A549 (cell line): Measurements from ENCODE around the gene E2F2. TPM values are rescaled to one million over a fixed set of nuclear protein-coding genes. Genes with fewer than 3 reads are reported as not detected.

Source experiments
- ATAC-seq, 2 experiments: fragments of 200-7000 bp in 1 of 2; fragments of >200 bp in 1 of 2; cut with Nextera tagmentation in 1 of 2; cut with Tn5 transposase in 1 of 2; 3 replicates each; pipeline versions ENCODE4 v1.8.0 to v1.9.1; 2018 to 2020; ENCODE audit warnings: mild to moderate bottlenecking in 1 of 2, moderate library complexity in 1 of 2
- CTCF ChIA-PET: fragments of 300-600 bp; sonication (Branson Sonifier 250); formaldehyde crosslinking; extraction: SDS; loops from one replicate; lab custom pipeline; 2021; ENCODE audit warnings: antibody characterized with exemption, inconsistent platforms; lab: Yijun Ruan, JAX
- POLR2A ChIA-PET: fragments of 350-600 bp; formaldehyde crosslinking; extraction: SDS; loops from one replicate; lab custom pipeline; 2021; ENCODE audit warnings: antibody characterized with exemption, inconsistent platforms; lab: Yijun Ruan, JAX
- DNase-seq, 2 experiments: peaks; one replicate each; pipeline versions ENCODE4 v3.0.0 to v3.0.0-alpha.2; 2011 to 2016; ENCODE audit warnings: low read depth in 1 of 2, low spot score in 1 of 2
- FAIRE-seq: peaks from 2 replicates; lab custom pipeline; 2011; peaks lifted over from hg19 to GRCh38; lab: Jason Lieb, UNC
- H3K27ac ChIP-seq, 2 experiments: fragments of >200 bp; sonication (Bioruptor Twin); formaldehyde crosslinking; 3 replicates each; pipeline ENCODE4 v1.5.1; 2016 to 2017
- H3K4me1 ChIP-seq: fragments of >200 bp; sonication (Bioruptor Twin); formaldehyde crosslinking; 3 replicates; pipeline ENCODE4 v1.6.1; 2016
- H3K4me2 ChIP-seq: fragments of >200 bp; sonication (Bioruptor Twin); formaldehyde crosslinking; 3 replicates; pipeline ENCODE4 v1.6.1; 2016
- H3K4me3 ChIP-seq: fragments of >200 bp; sonication (Bioruptor Twin); formaldehyde crosslinking; 3 replicates; pipeline ENCODE4 v1.5.1; 2016
- H3K9me3 ChIP-seq: fragments of >200 bp; sonication (Bioruptor Twin); formaldehyde crosslinking; 3 replicates; pipeline ENCODE4 v1.6.1; 2016
- BCL3 ChIP-seq: fragments of >200 bp; sonication (Bioruptor Twin); formaldehyde crosslinking; IDR thresholded peaks from 3 replicates; pipeline ENCODE4 v1.6.1; 2016
- BHLHE40 ChIP-seq: IDR thresholded peaks from 2 replicates; pipeline ENCODE4 v1.6.1; 2012; ENCODE audit warnings: low read depth, low read length, inconsistent platforms
- CBX2 ChIP-seq: fragments of 200-600 bp; sonication (generic); IDR thresholded peaks from 2 replicates; pipeline ENCODE4 v1.6.1; 2016; ENCODE audit warnings: low read depth, mild to moderate bottlenecking, borderline replicate concordance
- CBX8 ChIP-seq: fragments of 200-600 bp; sonication (generic); IDR thresholded peaks from 2 replicates; pipeline ENCODE4 v1.6.1; 2016
- CEBPB ChIP-seq, 2 experiments: fragments of >200 bp in 1 of 2; sonication (Bioruptor Twin) in 1 of 2; formaldehyde crosslinking in 1 of 2; IDR thresholded peaks; 2 replicates each; pipeline ENCODE4 v1.6.1; 2012 to 2016
- CTCF ChIP-seq: fragments of >200 bp; sonication (Bioruptor Twin); formaldehyde crosslinking; IDR thresholded peaks from 3 replicates; pipeline ENCODE4 v1.5.1; 2016
- EHF ChIP-seq: fragments of 250-450 bp; sonication (Bioruptor Pico); IDR thresholded peaks from 2 replicates; pipeline ENCODE4 v1.5.0; 2020; ENCODE audit warnings: mild to moderate bottlenecking
- EHMT2 ChIP-seq: fragments of 200-600 bp; sonication (generic); IDR thresholded peaks from 2 replicates; pipeline ENCODE4 v1.6.1; 2016; ENCODE audit warnings: antibody characterized with exemption, low read depth, mild to moderate bottlenecking, moderate library complexity
- EP300 ChIP-seq, 2 experiments: fragments of >200 bp; sonication (Bioruptor Twin); formaldehyde crosslinking; IDR thresholded peaks; 2 replicates in 1 of 2; 3 replicates in 1 of 2; pipeline ENCODE4 v1.6.1; 2016 to 2017
- FOSB ChIP-seq: fragments of 250-450 bp; sonication (Bioruptor Pico); IDR thresholded peaks from 2 replicates; pipeline ENCODE4 v1.5.0; 2020; ENCODE audit warnings: mild to moderate bottlenecking, moderate library complexity
- FOSL2 ChIP-seq, 2 experiments: fragments of 450-650 bp in 1 of 2; fragments of >200 bp in 1 of 2; sonication (Bioruptor Twin) in 1 of 2; formaldehyde crosslinking; IDR thresholded peaks; 2 replicates each; pipeline versions ENCODE4 v1.5.0 to v1.6.1; 2016 to 2020; ENCODE audit warnings: mild to moderate bottlenecking in 1 of 2, moderate library complexity in 1 of 2
- FOXS1 ChIP-seq: fragments of 250-450 bp; sonication (Bioruptor Pico); IDR thresholded peaks from 2 replicates; pipeline ENCODE4 v1.5.0; 2020; ENCODE audit warnings: mild to moderate bottlenecking, moderate library complexity
- GATA3 ChIP-seq: IDR thresholded peaks from 2 replicates; pipeline ENCODE4 v1.6.1; 2012; ENCODE audit warnings: borderline replicate concordance
- HDAC2 ChIP-seq: fragments of 200-600 bp; sonication (generic); IDR thresholded peaks from 2 replicates; pipeline ENCODE4 v1.6.1; 2016
- HEYL ChIP-seq: fragments of 250-450 bp; sonication (Bioruptor Pico); IDR thresholded peaks from 2 replicates; pipeline ENCODE4 v1.8.0; 2021; ENCODE audit warnings: mild to moderate bottlenecking, moderate library complexity
- HOXB5 ChIP-seq: fragments of 250-450 bp; sonication (Bioruptor Pico); IDR thresholded peaks from 2 replicates; pipeline ENCODE4 v1.5.0; 2020; ENCODE audit warnings: mild to moderate bottlenecking, moderate library complexity
- JUN ChIP-seq, 2 experiments: fragments of >200 bp; sonication (Bioruptor Twin); formaldehyde crosslinking; IDR thresholded peaks; 2 replicates in 1 of 2; 3 replicates in 1 of 2; pipeline ENCODE4 v1.6.1; 2016 to 2017
- KDM5A ChIP-seq: fragments of 200-600 bp; sonication (generic); IDR thresholded peaks from 2 replicates; pipeline ENCODE4 v1.6.1; 2016; ENCODE audit warnings: antibody characterized with exemption, mild to moderate bottlenecking
- MAFK ChIP-seq: fragments of 450-650 bp; IDR thresholded peaks from 2 replicates; pipeline ENCODE4 v1.6.1; 2014; ENCODE audit not compliant: partially characterized antibody
- NFE2L2 ChIP-seq: fragments of 150-350 bp; conservative IDR thresholded peaks from 2 replicates; pipeline ENCODE4 v1.6.1; 2014; ENCODE audit warnings: low read length
- PHF8 ChIP-seq: fragments of 200-600 bp; sonication (generic); IDR thresholded peaks from 2 replicates; pipeline ENCODE4 v1.6.1; 2016; ENCODE audit warnings: low read depth, mild to moderate bottlenecking, antibody characterized with exemption, moderate library complexity, borderline replicate concordance
- POLR2A ChIP-seq: IDR thresholded peaks from 2 replicates; pipeline ENCODE4 v1.6.1; 2012; ENCODE audit warnings: mild to moderate bottlenecking, low read length
- POLR2AphosphoS2 ChIP-seq: conservative IDR thresholded peaks from 2 replicates; pipeline ENCODE4 v1.6.1; 2012; ENCODE audit warnings: low read length, improper control_type of control experiment, inconsistent platforms
- RAD21 ChIP-seq, 2 experiments: fragments of >200 bp in 1 of 2; sonication (Bioruptor Twin) in 1 of 2; formaldehyde crosslinking in 1 of 2; IDR thresholded peaks in 1 of 2; conservative IDR thresholded peaks in 1 of 2; 2 replicates in 1 of 2; 3 replicates in 1 of 2; pipeline ENCODE4 v1.6.1; 2012 to 2018; ENCODE audit warnings: inconsistent platforms in 1 of 2
- RARB ChIP-seq: fragments of 250-450 bp; sonication (Bioruptor Pico); IDR thresholded peaks from 2 replicates; pipeline ENCODE4 v1.8.0; 2021; ENCODE audit warnings: mild to moderate bottlenecking, moderate library complexity
- RCOR1 ChIP-seq: fragments of 150-350 bp; IDR thresholded peaks from 2 replicates; pipeline ENCODE4 v1.6.1; 2014; ENCODE audit warnings: antibody characterized with exemption, low read length, low read depth
- REST ChIP-seq: fragments of 200-600 bp; sonication (generic); IDR thresholded peaks from 2 replicates; pipeline ENCODE4 v1.6.1; 2016; ENCODE audit warnings: antibody characterized with exemption, mild to moderate bottlenecking, moderate library complexity
- RNF2 ChIP-seq: fragments of 200-600 bp; sonication (generic); IDR thresholded peaks from 2 replicates; pipeline ENCODE4 v1.6.1; 2016; ENCODE audit warnings: low read depth, mild to moderate bottlenecking, antibody characterized with exemption, moderate library complexity, borderline replicate concordance
- SMC3 ChIP-seq: fragments of >200 bp; sonication (Bioruptor Twin); formaldehyde crosslinking; IDR thresholded peaks from 3 replicates; pipeline ENCODE4 v1.6.1; 2018; ENCODE audit warnings: inconsistent platforms
- TFCP2L1 ChIP-seq: fragments of 250-450 bp; sonication (Bioruptor Pico); IDR thresholded peaks from 2 replicates; pipeline ENCODE4 v1.5.0; 2021; ENCODE audit warnings: mild to moderate bottlenecking
- TP53 ChIP-seq: fragments of 250-450 bp; sonication (Bioruptor Pico); IDR thresholded peaks from 2 replicates; pipeline ENCODE4 v1.5.0; 2021; ENCODE audit warnings: mild to moderate bottlenecking, moderate library complexity
- USF2 ChIP-seq: fragments of 450-650 bp; IDR thresholded peaks from 2 replicates; pipeline ENCODE4 v1.6.1; 2014; ENCODE audit warnings: antibody characterized with exemption
- ZFP36 ChIP-seq: fragments of 450-650 bp; IDR thresholded peaks from 2 replicates; pipeline ENCODE4 v1.6.1; 2014; ENCODE audit warnings: borderline replicate concordance; ENCODE audit not compliant: partially characterized antibody
- WGBS: methylation state at CpG from one replicate; pipeline ENCODE4 v1.1.6; 2017; ENCODE audit errors: missing lambda C conversion rate; 5-methylcytosine and 5-hydroxymethylcytosine counted together
- polyA minus RNA-seq: library from RNA; depleted of rRNA, polyadenylated mRNA; stranded (reverse); fragments of >200 nt; gene quantifications from 2 replicates; pipeline ENCODE4 v1.2.3, GENCODE V29; 2011; rRNA and poly(A)+ RNA removed
- polyA plus RNA-seq, 4 experiments: library from polyadenylated mRNA; depleted of rRNA in 3 of 4; stranded (reverse); fragments of >200 nt; fragmentation: RNase III in 1 of 4; extraction: RNeasy Plus Mini Kit Qiagen cat#74134 plus additional on column Dnase treatment in 1 of 4; gene quantifications; 2 replicates in 3 of 4; 3 replicates in 1 of 4; pipeline ENCODE4 v1.2.3, GENCODE V29; 2011 to 2017

E2F2 gene
- polyA plus RNA-seq (2011; rRNA removed) (0.90 and 1.6 TPM in 2 replicates), polyA plus RNA-seq (2017; fragmentation: RNase III; extraction: RNeasy Plus Mini Kit Qiagen cat#74134 plus additional on column Dnase treatment) (3.4 to 3.9 TPM (median 3.4 TPM) in 3 replicates), polyA minus RNA-seq (3.0 and 3.3 TPM in 2 replicates)
- polyA plus RNA-seq (2012; cell fraction: cytosol; rRNA removed): 1.8 and 2.4 TPM in 2 replicates
- polyA plus RNA-seq (2012; cell fraction: nucleus; rRNA removed): 6.3 and 9.0 TPM in 2 replicates

GRCh38 chr1:23530747-23531561 lies at the start of gene E2F2:
Gene E2F2 (minus strand): TSS chr1:23531233. CDS start chr1:23530793, 440 bp downstream.
- under 1% methylated on average over 30 of the region's 85 CpGs for WGBS
- ChIA-PET CTCF (interaction anchor here (0.5 to 9.0 kb wide), 6 partner anchors 9 to 106 kb away, joined by 3 to 70 read pairs (median 8); no protein-coding TSS in a partner anchor), POLR2A (interaction anchor here (0.9 to 1.8 kb wide), 3 partner anchors 24 to 187 kb away, joined by 4 to 11 read pairs (median 9); partner anchors contain the start of gene HNRNPR)
- Histone ChIP-seq H3K27ac (peak within 1 kb of the TSS; percentile 76 to 94), H3K9me3 (no peaks in the 10 kb centered on the region), H3K4me1 (peaks cover 53% of the 10 kb centered on the region), H3K4me2 (peak within 1 kb of the TSS; percentile 99), H3K4me3 (peak within 1 kb of the TSS; percentile 90)
- DNase-seq (peak; percentile 79 to 85), ATAC-seq (peak; percentile 72 to 73), FAIRE-seq (no peak)
- TF ChIP-seq MAFK: no peak
- TF ChIP-seq CTCF: no peak
- no peak for TF ChIP-seq FOSL2 (IDR thresholded peaks at IDR 0.05)
- no peak for TF ChIP-seq FOSL2 (CRISPR knock-in tag; IDR thresholded peaks at IDR 0.05)
- TF ChIP-seq RCOR1: no peak
- peak; percentile 29; the same call in 1 of the 2 replicates for TF ChIP-seq POLR2A
- no peak for TF ChIP-seq ZFP36
- TF ChIP-seq EP300 (IDR thresholded peaks at IDR 0.05): no peak
- no peak for TF ChIP-seq HOXB5 (CRISPR knock-in tag)
- TF ChIP-seq FOSB (CRISPR knock-in tag): no peak
- no peak for TF ChIP-seq NFE2L2
- TF ChIP-seq TP53 (CRISPR knock-in tag): no peak
- no peak for TF ChIP-seq SMC3
- TF ChIP-seq PHF8: no peak
- TF ChIP-seq EHF (CRISPR knock-in tag): no peak
- peak; percentile 82 to 98 for TF ChIP-seq CEBPB (IDR thresholded peaks at IDR 0.05)
- TF ChIP-seq CBX2: no peak
- TF ChIP-seq BHLHE40: no peak
- no peak for TF ChIP-seq BCL3
- TF ChIP-seq GATA3: no peak
- no peak for TF ChIP-seq FOXS1 (CRISPR knock-in tag)
- TF ChIP-seq HEYL (CRISPR knock-in tag): no peak
- no peak for TF ChIP-seq EHMT2
- no peak for TF ChIP-seq RARB
- TF ChIP-seq RNF2: no peak
- no peak for TF ChIP-seq RAD21 (conservative IDR thresholded peaks at IDR 0.05 in 1 of 2, IDR thresholded peaks at IDR 0.05 in 1 of 2)
- TF ChIP-seq REST: no peak
- no peak for TF ChIP-seq HDAC2
- TF ChIP-seq POLR2AphosphoS2: no peak
- 0 out of 5 replicates have a peak, but pooled peaks of 1 of the 2 experiments have one; percentile 44 for TF ChIP-seq JUN (IDR thresholded peaks at IDR 0.05)
- no peak for TF ChIP-seq CBX8
- no peak for TF ChIP-seq TFCP2L1 (CRISPR knock-in tag)
- peak; percentile 66; the same call in 1 of the 2 replicates for TF ChIP-seq KDM5A
- no peak for TF ChIP-seq USF2
